ENCODE data around the gene NR0B2.

NR0B2 gene

GRCh38 chr1:26921126-26921539 lies 7.4 kb upstream of the NR0B2 start:
- H2AFZ ChIP-seq (ENCODE audit: low read depth, low read length) = peak overlapping the region; percentile 94
- peak overlapping the region; percentile 96 for H3K9ac ChIP-seq (ENCODE audit: low read length)
- peak overlapping the region; percentile 74 for H4K8ac ChIP-seq (ENCODE audit: low read length)
- no peak overlapping the region for H2BK5ac ChIP-seq (ENCODE audit: low read depth, low read length, poor library complexity, severe bottlenecking)
- H3K27me3 ChIP-seq (ENCODE audit: control insufficient read depth in 1 of 2, insufficient read depth in 1 of 2, low read length in 2 of 2) = no peaks in the 10 kb centered on the region
- peaks cover 4% of the 10 kb centered on the region for H3K4me1 ChIP-seq (ENCODE audit: control insufficient read depth, insufficient read depth, low read depth, low read length)
- peak overlapping the region in 1 of 2 experiments; percentile 23 for H3K14ac ChIP-seq (ENCODE audit: low read length in 2 of 2)
- peak overlapping the region in 1 of 2 experiments; percentile 67 for H2BK12ac ChIP-seq (ENCODE audit: low read length in 2 of 2)
- no peaks in the 10 kb centered on the region for H3K9me3 ChIP-seq (ENCODE audit: control insufficient read depth, low read length)
- H3K4ac ChIP-seq (ENCODE audit: low read depth in 1 of 2, low read length in 2 of 2) = no peak overlapping the region
- H2BK15ac ChIP-seq (ENCODE audit: low read depth, poor library complexity, severe bottlenecking) = no peak overlapping the region
- H3K4me3 ChIP-seq (ENCODE audit: insufficient read depth in 1 of 2, low read depth in 1 of 2, low read length in 2 of 2) = peak overlapping the region; percentile 20 to 93
- no peak overlapping the region for H2AK5ac ChIP-seq (ENCODE audit: low read length, severe bottlenecking)
- no peak overlapping the region for H3K23ac ChIP-seq (ENCODE audit: low read length in 2 of 2)
- H3K79me1 ChIP-seq (replicated peaks; ENCODE audit: low read length, poor library complexity, severe bottlenecking) = peaks cover under 1% of the 10 kb centered on the region
- H3K36me3 ChIP-seq (ENCODE audit: control insufficient read depth in 1 of 2, insufficient read depth in 2 of 2, low read depth in 1 of 2, low read length in 2 of 2) = peaks cover 10 to 16% of the 10 kb centered on the region in 2 experiments
- peak overlapping the region in 1 of 2 experiments; percentile 55 for H3K18ac ChIP-seq (ENCODE audit: low read depth in 1 of 2, low read length in 2 of 2)
- WGBS = 39% methylated on average over 7 of the region's 7 CpGs
- no peak overlapping the region for H2BK120ac ChIP-seq (ENCODE audit: low read depth, low read length)
- DNase-seq = no peak
- H3K27ac ChIP-seq (ENCODE audit: low read length, poor library complexity, severe bottlenecking) = peak overlapping the region; percentile 4
- peak overlapping the region; percentile 80 for H3K4me2 ChIP-seq (ENCODE audit: low read length, poor library complexity, severe bottlenecking)
- no peak overlapping the region for H4K91ac ChIP-seq (ENCODE audit: low read length)

DNA sequence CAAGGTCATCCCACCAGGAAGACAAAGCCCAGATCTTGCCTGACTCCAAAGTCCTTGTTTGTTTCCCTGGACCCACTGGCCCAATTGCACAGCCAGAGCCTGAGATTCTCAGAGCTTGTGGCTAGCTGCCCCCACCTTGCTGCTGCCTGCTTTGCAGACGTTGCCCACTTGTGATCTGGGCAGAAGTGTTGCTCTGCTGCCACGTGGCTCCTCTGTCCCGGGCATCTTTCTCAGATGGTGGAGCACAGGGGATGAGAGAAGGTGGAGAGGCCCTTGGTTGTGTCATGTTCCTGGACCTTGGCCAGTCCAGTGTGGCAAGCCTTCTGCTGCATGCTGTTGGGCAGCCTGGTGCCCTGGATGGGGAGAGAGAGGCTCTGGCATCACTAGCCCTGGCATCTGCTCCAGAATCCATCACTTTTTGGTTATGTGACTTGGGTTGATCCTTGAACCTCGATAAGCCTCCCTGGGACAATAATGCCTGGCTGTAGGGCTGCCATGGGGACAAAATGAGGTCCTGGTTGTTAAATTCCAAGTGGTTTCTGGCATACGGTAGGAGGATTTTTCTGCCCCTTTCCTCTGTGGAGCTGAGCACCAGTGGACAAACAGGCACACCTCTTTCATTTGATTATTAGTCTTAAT lies 1.5 kb upstream of the NR0B2 start:
- Histone ChIP-seq H3K4me2 (ENCODE audit: low read length, poor library complexity, severe bottlenecking) (no peak overlapping the region), H3K27ac (ENCODE audit: low read length, poor library complexity, severe bottlenecking) (no peak overlapping the region), H2BK120ac (ENCODE audit: low read depth, low read length) (no peak overlapping the region), H3K79me1 (replicated peaks; ENCODE audit: low read length, poor library complexity, severe bottlenecking) (no peaks in the 10 kb centered on the region), H3K4me3 (ENCODE audit: insufficient read depth in 1 of 2, low read depth in 1 of 2, low read length in 2 of 2) (no peak overlapping the region), H2AFZ (ENCODE audit: low read depth, low read length) (no peak overlapping the region), H3K9me3 (ENCODE audit: control insufficient read depth, low read length) (no peaks in the 10 kb centered on the region), H3K36me3 (ENCODE audit: control insufficient read depth in 1 of 2, insufficient read depth in 2 of 2, low read depth in 1 of 2, low read length in 2 of 2) (peaks cover 0 to 4% of the 10 kb centered on the region in 2 experiments), H3K4ac (ENCODE audit: low read depth in 1 of 2, low read length in 2 of 2) (no peak overlapping the region), H2BK5ac (ENCODE audit: low read depth, low read length, poor library complexity, severe bottlenecking) (no peak overlapping the region), H3K23ac (ENCODE audit: low read length in 2 of 2) (no peak overlapping the region), H3K27me3 (ENCODE audit: control insufficient read depth in 1 of 2, insufficient read depth in 1 of 2, low read length in 2 of 2) (no peaks in the 10 kb centered on the region), H4K8ac (ENCODE audit: low read length) (no peak overlapping the region), H2BK12ac (ENCODE audit: low read length in 2 of 2) (no peak overlapping the region), H2BK15ac (ENCODE audit: low read depth, poor library complexity, severe bottlenecking) (no peak overlapping the region), H2AK5ac (ENCODE audit: low read length, severe bottlenecking) (no peak overlapping the region), H3K18ac (ENCODE audit: low read depth in 1 of 2, low read length in 2 of 2) (no peak overlapping the region), H3K4me1 (ENCODE audit: control insufficient read depth, insufficient read depth, low read depth, low read length) (peaks cover 5% of the 10 kb centered on the region), H3K9ac (ENCODE audit: low read length) (no peak overlapping the region), H4K91ac (ENCODE audit: low read length) (no peak overlapping the region), H3K14ac (ENCODE audit: low read length in 2 of 2) (no peak overlapping the region)
- no peak for DNase-seq
- WGBS = 77% methylated on average over 5 of the region's 5 CpGs

DNA sequence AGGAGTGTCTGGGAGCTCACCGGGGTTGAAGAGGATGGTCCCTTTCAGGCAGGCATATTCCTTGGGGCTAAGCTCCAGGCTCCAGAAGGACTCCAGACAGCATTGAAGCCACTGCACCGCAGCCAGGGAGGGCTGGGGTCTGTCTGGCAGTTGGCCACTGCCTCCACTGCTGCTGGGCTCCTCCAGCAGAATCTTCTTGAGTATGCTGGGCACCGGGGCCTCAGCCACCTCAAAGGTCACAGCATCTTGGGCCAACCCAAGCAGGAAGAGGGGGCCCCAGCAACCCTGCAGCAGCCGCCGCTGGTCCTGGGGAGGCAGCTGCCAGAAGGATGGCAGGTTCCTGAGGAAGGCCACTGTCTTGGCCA lies 404 bp downstream of the NR0B2 start:
- no peak overlapping the region for H3K27ac ChIP-seq (ENCODE audit: low read length, poor library complexity, severe bottlenecking)
- no peak overlapping the region for H2AFZ ChIP-seq (ENCODE audit: low read depth, low read length)
- no peak overlapping the region for H3K14ac ChIP-seq (ENCODE audit: low read length in 2 of 2)
- peaks cover 0 to 4% of the 10 kb centered on the region in 2 experiments for H3K36me3 ChIP-seq (ENCODE audit: control insufficient read depth in 1 of 2, insufficient read depth in 2 of 2, low read depth in 1 of 2, low read length in 2 of 2)
- H3K4me2 ChIP-seq (ENCODE audit: low read length, poor library complexity, severe bottlenecking) = no peak overlapping the region
- no peak for DNase-seq
- no peaks in the 10 kb centered on the region for H3K79me1 ChIP-seq (replicated peaks; ENCODE audit: low read length, poor library complexity, severe bottlenecking)
- H2BK15ac ChIP-seq (ENCODE audit: low read depth, poor library complexity, severe bottlenecking) = no peak overlapping the region
- H3K4ac ChIP-seq (ENCODE audit: low read depth in 1 of 2, low read length in 2 of 2) = no peak overlapping the region
- no peak overlapping the region for H3K18ac ChIP-seq (ENCODE audit: low read depth in 1 of 2, low read length in 2 of 2)
- peaks cover 9% of the 10 kb centered on the region for H3K4me1 ChIP-seq (ENCODE audit: control insufficient read depth, insufficient read depth, low read depth, low read length)
- no peak overlapping the region for H4K91ac ChIP-seq (ENCODE audit: low read length)
- no peak overlapping the region for H2BK120ac ChIP-seq (ENCODE audit: low read depth, low read length)
- H3K27me3 ChIP-seq (ENCODE audit: control insufficient read depth in 1 of 2, insufficient read depth in 1 of 2, low read length in 2 of 2) = no peaks in the 10 kb centered on the region
- H2AK5ac ChIP-seq (ENCODE audit: low read length, severe bottlenecking) = no peak overlapping the region
- WGBS = 88% methylated on average over 5 of the region's 5 CpGs
- no peak overlapping the region for H3K23ac ChIP-seq (ENCODE audit: low read length in 2 of 2)
- H3K9ac ChIP-seq (ENCODE audit: low read length) = no peak overlapping the region
- H4K8ac ChIP-seq (ENCODE audit: low read length) = no peak overlapping the region
- no peak overlapping the region for H3K4me3 ChIP-seq (ENCODE audit: insufficient read depth in 1 of 2, low read depth in 1 of 2, low read length in 2 of 2)
- no peaks in the 10 kb centered on the region for H3K9me3 ChIP-seq (ENCODE audit: control insufficient read depth, low read length)
- no peak overlapping the region for H2BK12ac ChIP-seq (ENCODE audit: low read length in 2 of 2)
- no peak overlapping the region for H2BK5ac ChIP-seq (ENCODE audit: low read depth, low read length, poor library complexity, severe bottlenecking)

- H3K79me1 ChIP-seq (replicated peaks; ENCODE audit: low read length, poor library complexity, severe bottlenecking) = no peaks in the 10 kb centered on the region
- WGBS = no CpG with 5 or more reads among the region's 2 CpGs
- H3K4me1 ChIP-seq (ENCODE audit: control insufficient read depth, insufficient read depth, low read depth, low read length) = peaks cover 12% of the 10 kb centered on the region
- no peak overlapping the region for H3K18ac ChIP-seq (ENCODE audit: low read depth in 1 of 2, low read length in 2 of 2)
- no peak overlapping the region for H3K27ac ChIP-seq (ENCODE audit: low read length, poor library complexity, severe bottlenecking)
- H2BK120ac ChIP-seq (ENCODE audit: low read depth, low read length) = no peak overlapping the region
- H3K4me2 ChIP-seq (ENCODE audit: low read length, poor library complexity, severe bottlenecking) = no peak overlapping the region
- no peak overlapping the region for H3K4me3 ChIP-seq (ENCODE audit: insufficient read depth in 1 of 2, low read depth in 1 of 2, low read length in 2 of 2)
- no peak overlapping the region for H3K4ac ChIP-seq (ENCODE audit: low read depth in 1 of 2, low read length in 2 of 2)
- H3K14ac ChIP-seq (ENCODE audit: low read length in 2 of 2) = no peak overlapping the region
- H3K27me3 ChIP-seq (ENCODE audit: control insufficient read depth in 1 of 2, insufficient read depth in 1 of 2, low read length in 2 of 2) = no peaks in the 10 kb centered on the region
- H3K9ac ChIP-seq (ENCODE audit: low read length) = no peak overlapping the region
- H2BK5ac ChIP-seq (ENCODE audit: low read depth, low read length, poor library complexity, severe bottlenecking) = no peak overlapping the region
- H4K8ac ChIP-seq (ENCODE audit: low read length) = no peak overlapping the region
- no peak overlapping the region for H2BK15ac ChIP-seq (ENCODE audit: low read depth, poor library complexity, severe bottlenecking)
- no peak for DNase-seq
- H2BK12ac ChIP-seq (ENCODE audit: low read length in 2 of 2) = no peak overlapping the region
- no peak overlapping the region for H2AFZ ChIP-seq (ENCODE audit: low read depth, low read length)
- H4K91ac ChIP-seq (ENCODE audit: low read length) = no peak overlapping the region
- no peak overlapping the region for H3K23ac ChIP-seq (ENCODE audit: low read length in 2 of 2)
- no peak overlapping the region for H2AK5ac ChIP-seq (ENCODE audit: low read length, severe bottlenecking)
- peaks cover 0 to 4% of the 10 kb centered on the region in 2 experiments for H3K36me3 ChIP-seq (ENCODE audit: control insufficient read depth in 1 of 2, insufficient read depth in 2 of 2, low read depth in 1 of 2, low read length in 2 of 2)
- no peaks in the 10 kb centered on the region for H3K9me3 ChIP-seq (ENCODE audit: control insufficient read depth, low read length)
Observed at GRCh38 chr1:26912147-26912490, 1.7 kb downstream of the NR0B2 start.
